GM21447 (cell line): Measurements from ENCODE around the gene FOXD4L3.
"Not testable (repeated sequence)": the region's sequence is repeated elsewhere in the genome, so short reads cannot be mapped to it uniquely, and the experiment has no call there.

ENCODE experiments used
- ATAC-seq: cut with Tn5 transposase; IDR thresholded peaks from one replicate; pipeline ENCODE4 v1.9.1; 2021; ENCODE audit not compliant: unreplicated experiment

Gene FOXD4L3

GRCh38 chr9:68343992-68344391, 41.3 kb downstream of the FOXD4L3 start:
- not testable (repeated sequence) for ATAC-seq

- not testable (repeated sequence) for ATAC-seq
These were observed 49.0 kb downstream of the FOXD4L3 start for GRCh38 chr9:68351689-68352088.
